Calu3 (cell line): ENCODE results near the gene ENPP1. TPM values are rescaled to one million over a fixed set of nuclear protein-coding genes. Genes with fewer than 3 reads are reported as not detected.

Experiments used
- BruUV-seq: library from RNA; stranded (reverse); fragments of 400-500 nt; replicated peaks from 2 replicates; lab custom pipeline; 2021; lab: Mats Ljungman, UMichigan
- CTCF ChIA-PET: fragments of 300-600 bp; sonication (Branson Sonifier 250); formaldehyde crosslinking; loops from one replicate; lab custom pipeline; 2022; ENCODE audit warnings: antibody characterized with exemption; lab: Charles Lee
- DNase-seq: peaks from one replicate; pipeline ENCODE4 v3.0.0; 2022
- H3K27ac Mint-ChIP-seq: one replicate; pipeline ENCODE4 v1.8.0; 2022; ENCODE audit warnings: mixed read lengths; ENCODE audit not compliant: unreplicated experiment
- H3K27me3 Mint-ChIP-seq: one replicate; pipeline ENCODE4 v1.8.0; 2022; ENCODE audit warnings: mixed read lengths; ENCODE audit not compliant: unreplicated experiment
- H3K36me3 Mint-ChIP-seq: one replicate; pipeline ENCODE4 v1.8.0; 2022; ENCODE audit warnings: mild to moderate bottlenecking, moderate library complexity, mixed read lengths; ENCODE audit not compliant: insufficient read depth, unreplicated experiment
- H3K4me1 Mint-ChIP-seq: one replicate; pipeline ENCODE4 v1.8.0; 2022; ENCODE audit warnings: mild to moderate bottlenecking, low read depth, mixed read lengths; ENCODE audit not compliant: unreplicated experiment
- H3K4me3 Mint-ChIP-seq: one replicate; pipeline ENCODE4 v1.8.0; 2022; ENCODE audit warnings: mild to moderate bottlenecking, low read depth, moderate library complexity, mixed read lengths; ENCODE audit not compliant: unreplicated experiment
- H3K9me3 Mint-ChIP-seq: one replicate; pipeline ENCODE4 v1.8.0; 2022; ENCODE audit warnings: low read depth, mixed read lengths; ENCODE audit not compliant: unreplicated experiment
- CTCF ChIP-seq: fragments of 200-600 bp; IDR thresholded peaks from one replicate; pipeline ENCODE4 v1.8.0; 2022; ENCODE audit warnings: antibody characterized with exemption; ENCODE audit not compliant: unreplicated experiment
- intact Hi-C: fragments of 100-400 bp; cut with micrococcal nuclease; formaldehyde crosslinking; loops from one replicate; pipeline ENCODE4 v1.10.0; 2022; ENCODE audit not compliant: unreplicated experiment
- total RNA-seq: library from RNA; stranded (reverse); gene quantifications from 2 replicates; pipeline ENCODE4 v1.2.3, GENCODE V29; 2022

The ENPP1 gene
- total RNA-seq, 1 experiment from 2014 or later, result 7.7 TPM

DNA sequence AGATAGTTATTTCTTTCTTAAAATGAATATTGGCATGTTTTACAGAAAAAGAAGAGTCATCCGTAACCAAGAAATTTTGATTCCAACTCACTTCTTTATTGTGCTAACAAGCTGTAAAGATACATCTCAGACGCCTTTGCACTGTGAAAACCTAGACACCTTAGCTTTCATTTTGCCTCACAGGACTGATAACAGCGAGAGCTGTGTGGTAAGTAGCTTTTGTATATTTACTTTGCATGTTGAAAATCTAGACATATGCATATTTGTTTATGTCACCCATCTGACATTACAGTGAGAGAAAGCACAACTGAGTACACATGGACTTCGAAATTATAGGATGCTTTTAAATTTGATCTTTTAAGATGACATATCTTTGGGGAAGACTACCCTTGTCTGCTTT lies 78.7 kb downstream of the ENPP1 start:
- CTCF ChIA-PET, result no interaction called here
- TF ChIP-seq CTCF, result no peak
- Mint-ChIP-seq H3K9me3 (no peaks in the 10 kb centered on the region), H3K36me3 (no peaks in the 10 kb centered on the region), H3K4me1 (no peaks in the 10 kb centered on the region), H3K27ac (no peak overlapping the region), H3K27me3 (no peaks in the 10 kb centered on the region), H3K4me3 (no peak overlapping the region)
- DNase-seq, result no peak
- intact Hi-C loops, result no loop called here
- BruUV-seq, result no TSS peak

- H3K4me3 Mint-ChIP-seq, result no peak overlapping the region
- no peaks in the 10 kb centered on the region for H3K9me3 Mint-ChIP-seq
- no TSS peak for BruUV-seq
Observed at GRCh38 chr6:131890091-131890490, 82.3 kb downstream of the ENPP1 start.

DNA sequence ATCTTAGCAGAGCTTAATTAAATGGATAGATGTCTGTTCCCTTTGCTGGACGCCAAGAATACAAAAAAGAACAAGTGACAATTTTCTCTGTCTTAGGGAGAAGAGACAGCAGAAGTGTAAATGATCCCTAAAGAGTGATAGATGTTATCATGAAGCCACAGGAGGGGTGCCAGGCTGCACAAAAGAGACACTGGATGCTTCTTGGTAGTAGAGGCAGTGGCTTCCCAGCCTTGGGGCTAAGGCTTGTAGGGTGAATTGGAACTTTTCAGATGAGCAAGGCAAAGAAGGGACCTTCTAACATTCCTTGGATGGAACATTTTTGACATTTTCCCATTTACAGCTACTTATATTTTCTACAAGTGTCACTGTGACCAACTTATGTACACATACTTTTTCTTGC lies 85.4 kb downstream of the ENPP1 start:
- no peaks in the 10 kb centered on the region for H3K36me3 Mint-ChIP-seq
- TF ChIP-seq CTCF, result no peak

More at GRCh38 chr6:131890091-131890490, 82.3 kb downstream of the ENPP1 start:
- Mint-ChIP-seq H3K4me1 (peaks cover 7% of the 10 kb centered on the region), H3K27me3 (no peaks in the 10 kb centered on the region), H3K27ac (no peak overlapping the region), H3K36me3 (no peaks in the 10 kb centered on the region)
- CTCF ChIA-PET, result no interaction called here
- no peak for DNase-seq
- intact Hi-C loops, result no loop called here
- TF ChIP-seq CTCF, result no peak

DNA sequence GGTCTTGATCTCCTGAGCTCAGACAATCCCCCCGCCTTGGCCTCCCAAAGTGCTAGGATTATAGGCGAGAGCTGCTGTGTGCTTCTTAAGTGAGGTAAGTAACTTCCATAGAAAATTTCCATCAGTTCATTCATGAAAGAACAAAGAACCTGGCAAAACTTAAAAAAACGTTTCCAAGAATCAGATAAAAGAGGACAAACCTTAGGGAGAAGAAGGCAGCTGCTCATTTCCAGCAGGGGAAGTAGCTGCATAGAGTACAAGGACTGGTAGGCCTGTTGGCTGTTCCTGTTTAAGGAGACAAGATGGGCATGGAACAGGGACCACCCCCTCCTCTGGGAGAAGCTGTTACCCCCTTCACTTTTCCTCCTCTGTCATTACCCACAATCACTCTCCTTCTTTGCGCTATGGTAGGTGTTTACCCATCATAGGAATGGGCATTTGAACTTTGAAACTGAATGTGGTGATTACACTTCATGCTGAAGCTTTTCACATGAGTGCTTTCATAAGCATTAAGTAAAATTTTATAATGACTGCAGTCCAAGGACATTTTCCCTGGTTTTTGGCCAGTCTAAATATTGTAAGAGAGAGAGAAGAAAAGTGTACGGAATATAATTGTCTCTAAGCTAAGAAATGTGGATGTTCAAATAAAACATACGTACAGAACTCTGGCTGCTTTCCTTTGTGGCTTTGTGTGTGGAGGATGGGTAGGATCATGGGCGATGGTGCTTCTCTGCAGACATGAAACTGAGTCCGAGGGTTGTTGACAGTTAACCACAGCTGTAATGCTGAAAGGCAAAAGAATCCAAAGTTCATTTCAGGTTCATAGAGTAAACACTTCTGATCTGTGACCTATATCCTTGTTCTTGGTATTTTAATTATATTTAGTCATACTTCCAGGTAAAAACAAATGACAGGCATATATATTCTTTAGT lies 86.9 kb downstream of the ENPP1 start:
- H3K9me3 Mint-ChIP-seq, result no peaks in the 10 kb centered on the region
- TF ChIP-seq CTCF, result no peak
- H3K4me3 Mint-ChIP-seq, result no peak overlapping the region
- BruUV-seq, result no TSS peak
- CTCF ChIA-PET, result no interaction called here
- H3K4me1 Mint-ChIP-seq, result peaks cover 11% of the 10 kb centered on the region
- no peak for DNase-seq
- no peaks in the 10 kb centered on the region for H3K36me3 Mint-ChIP-seq
- H3K27me3 Mint-ChIP-seq, result no peaks in the 10 kb centered on the region
- intact Hi-C loops, result no loop called here
- H3K27ac Mint-ChIP-seq, result no peak overlapping the region

More for the DNA sequence above, 85.4 kb downstream of the ENPP1 start:
- DNase-seq, result no peak
- H3K27ac Mint-ChIP-seq, result no peak overlapping the region
- H3K4me1 Mint-ChIP-seq, result peaks cover 11% of the 10 kb centered on the region
- intact Hi-C loops, result no loop called here
- no TSS peak for BruUV-seq
- no peaks in the 10 kb centered on the region for H3K27me3 Mint-ChIP-seq
- CTCF ChIA-PET, result interaction anchor here (0.9 kb wide), 1 partner anchor 198 kb away, joined by 3 read pairs; no protein-coding TSS in a partner anchor
- no peaks in the 10 kb centered on the region for H3K9me3 Mint-ChIP-seq
- H3K4me3 Mint-ChIP-seq, result no peak overlapping the region
